Measurements from ENCODE around the gene F8A1. TPM values are rescaled to one million over a fixed set of nuclear protein-coding genes. Genes with fewer than 3 reads are reported as not detected.
"Not testable (repeated sequence)": the region's sequence is repeated elsewhere in the genome, so short reads cannot be mapped to it uniquely, and the experiment has no call there.

The F8A1 gene
- total RNA-seq, result 10 to 100 TPM; 12.0 to 32.9 (median 12.4) TPM
- total RNA-seq (2013), result 1.8 TPM

- ATAC-seq, result peak; percentile 60 to 77 (median 71)
- H3K27ac ChIP-seq (ENCODE audit: low read length); H3K4me1 ChIP-seq (ENCODE audit: control insufficient read depth, insufficient read depth, low read length); DNase-seq; H3K36me3 Mint-ChIP-seq; H3K9me3 ChIP-seq (ENCODE audit: control insufficient read depth, insufficient read depth, low read length); H3K4me3 Mint-ChIP-seq; H3K36me3 ChIP-seq (ENCODE audit: control insufficient read depth, insufficient read depth, low read length); H3K4me1 Mint-ChIP-seq; H3K9me3 Mint-ChIP-seq; intact Hi-C loops (cut with micrococcal nuclease); H3K27me3 ChIP-seq (ENCODE audit: control insufficient read depth, insufficient read depth, low read length); H3K27ac Mint-ChIP-seq; H3K27me3 Mint-ChIP-seq (ENCODE audit: low read depth in 2 of 2): not testable (repeated sequence)
- WGBS (ENCODE audit: insufficient coverage), result no CpG with 5 or more reads among the region's 91 CpGs
- H3K4me3 ChIP-seq (ENCODE audit: low read length), result peak within 1 kb of the TSS; percentile 30
These were observed at the start of gene F8A1 for GRCh38 chrX:154886069-154886788. TSS of gene F8A1 (plus strand) at chrX:154886355. CDS start at chrX:154886375, 20 bp downstream.

- H3K4me3 ChIP-seq (ENCODE audit: low read length), result no peak overlapping the region
- ATAC-seq, result peak; percentile 72 to 80 (median 77)
- WGBS (ENCODE audit: insufficient coverage), result no CpG with 5 or more reads among the region's 2 CpGs
- H3K9me3 ChIP-seq (ENCODE audit: control insufficient read depth, insufficient read depth, low read length), result no peaks in the 10 kb centered on the region
- H3K4me1 ChIP-seq (ENCODE audit: control insufficient read depth, insufficient read depth, low read length), result no peaks in the 10 kb centered on the region
- DNase-seq, result peak in 1 of 2 donors; percentile 67
- no peak overlapping the region for H3K27ac ChIP-seq (ENCODE audit: low read length)
- intact Hi-C loops (cut with micrococcal nuclease), result loop anchor here (10.0 kb wide), 1 partner anchor 126 kb away; no protein-coding TSS in a partner anchor
- H3K27me3 ChIP-seq (ENCODE audit: control insufficient read depth, insufficient read depth, low read length), result no peaks in the 10 kb centered on the region
- H3K4me3 Mint-ChIP-seq, result no peak overlapping the region
- no peaks in the 10 kb centered on the region for H3K4me1 Mint-ChIP-seq
- no peaks in the 10 kb centered on the region for H3K36me3 ChIP-seq (ENCODE audit: control insufficient read depth, insufficient read depth, low read length)
- peak; percentile 67 for TF ChIP-seq CTCF (IDR thresholded peaks at IDR 0.05)
- no peaks in the 10 kb centered on the region for H3K9me3 Mint-ChIP-seq
- H3K27ac Mint-ChIP-seq, result no peak overlapping the region
- H3K36me3 Mint-ChIP-seq, result no peaks in the 10 kb centered on the region
- H3K27me3 Mint-ChIP-seq (ENCODE audit: low read depth in 2 of 2), result peaks cover 0 to 6% of the 10 kb centered on the region in 2 donors
These were observed 45.3 kb upstream of the F8A1 start for GRCh38 chrX:154840856-154841255.

GRCh38 chrX:154850957-154851611 is 35.1 kb upstream of the F8A1 start:
- Mint-ChIP-seq H3K4me1 (no peaks in the 10 kb centered on the region), H3K36me3 (no peaks in the 10 kb centered on the region), H3K4me3 (no peak overlapping the region), H3K27me3 (ENCODE audit: low read depth in 2 of 2) (no peaks in the 10 kb centered on the region), H3K27ac (no peak overlapping the region), H3K9me3 (no peaks in the 10 kb centered on the region)
- Histone ChIP-seq H3K4me3 (ENCODE audit: low read length) (no peak overlapping the region), H3K36me3 (ENCODE audit: control insufficient read depth, insufficient read depth, low read length) (no peaks in the 10 kb centered on the region), H3K27me3 (ENCODE audit: control insufficient read depth, insufficient read depth, low read length) (no peaks in the 10 kb centered on the region), H3K9me3 (ENCODE audit: control insufficient read depth, insufficient read depth, low read length) (no peaks in the 10 kb centered on the region), H3K4me1 (ENCODE audit: control insufficient read depth, insufficient read depth, low read length) (no peaks in the 10 kb centered on the region), H3K27ac (ENCODE audit: low read length) (no peak overlapping the region)
- no peak for TF ChIP-seq CTCF (IDR thresholded peaks at IDR 0.05)
- intact Hi-C loops (cut with micrococcal nuclease), result no loop called here
- WGBS (ENCODE audit: insufficient coverage), result no CpG with 5 or more reads among the region's 1 CpG
- DNase-seq (no peak), ATAC-seq (no peak)

- Histone ChIP-seq H3K9me3 (ENCODE audit: control insufficient read depth, insufficient read depth, low read length) (no peaks in the 10 kb centered on the region), H3K27me3 (ENCODE audit: control insufficient read depth, insufficient read depth, low read length) (no peaks in the 10 kb centered on the region), H3K27ac (ENCODE audit: low read length) (no peak overlapping the region), H3K4me3 (ENCODE audit: low read length) (no peak overlapping the region), H3K36me3 (ENCODE audit: control insufficient read depth, insufficient read depth, low read length) (no peaks in the 10 kb centered on the region), H3K4me1 (ENCODE audit: control insufficient read depth, insufficient read depth, low read length) (no peaks in the 10 kb centered on the region)
- H3K4me3 Mint-ChIP-seq, result no peak overlapping the region
- H3K27ac Mint-ChIP-seq, result no peak overlapping the region
- no peaks in the 10 kb centered on the region for H3K27me3 Mint-ChIP-seq (ENCODE audit: low read depth in 2 of 2)
- ATAC-seq (no peak), DNase-seq (no peak)
- TF ChIP-seq CTCF (IDR thresholded peaks at IDR 0.05), result no peak
- no peaks in the 10 kb centered on the region for H3K9me3 Mint-ChIP-seq
- intact Hi-C loops (cut with micrococcal nuclease), result no loop called here
- no peaks in the 10 kb centered on the region for H3K36me3 Mint-ChIP-seq
- no peaks in the 10 kb centered on the region for H3K4me1 Mint-ChIP-seq
These were observed 30.9 kb upstream of the F8A1 start for GRCh38 chrX:154855256-154855655.

GRCh38 chrX:154868522-154868921 is 17.6 kb upstream of the F8A1 start:
- peaks cover 0 to 31% of the 10 kb centered on the region in 2 donors for H3K27me3 Mint-ChIP-seq (ENCODE audit: low read depth in 2 of 2)

More at GRCh38 chrX:154868522-154868921, 17.6 kb upstream of the F8A1 start:
- H3K36me3 Mint-ChIP-seq; H3K4me1 Mint-ChIP-seq; H3K9me3 ChIP-seq (ENCODE audit: control insufficient read depth, insufficient read depth, low read length); H3K4me1 ChIP-seq (ENCODE audit: control insufficient read depth, insufficient read depth, low read length); intact Hi-C loops (cut with micrococcal nuclease); DNase-seq; H3K27me3 ChIP-seq (ENCODE audit: control insufficient read depth, insufficient read depth, low read length); ATAC-seq; H3K4me3 Mint-ChIP-seq; H3K9me3 Mint-ChIP-seq; H3K4me3 ChIP-seq (ENCODE audit: low read length); H3K27ac Mint-ChIP-seq; H3K36me3 ChIP-seq (ENCODE audit: control insufficient read depth, insufficient read depth, low read length); H3K27ac ChIP-seq (ENCODE audit: low read length): not testable (repeated sequence)
